NCI-H128 (cell line): ENCODE results near the gene DDX39B.
"Not testable (repeated sequence)": the region's sequence is repeated elsewhere in the genome, so short reads cannot be mapped to it uniquely, and the experiment has no call there.

Experiments used
- DNase-seq: peaks from one replicate; lab custom pipeline; 2025; ENCODE audit not compliant: unreplicated experiment; lab: John Stamatoyannopoulos, UW

The DDX39B gene

GRCh38 chr6:31575952-31576685, 34.3 kb upstream of the DDX39B start:
- no peak for DNase-seq

- no peak for DNase-seq
Observed at GRCh38 chr6:31575335-31575901, 33.6 kb upstream of the DDX39B start, which contains the start of gene TNF. Gene TNF (plus strand): TSS chr6:31575565. CDS start chr6:31575742, 177 bp downstream.

GRCh38 chr6:31574106-31575061, 32.6 kb upstream of the DDX39B start:
- DNase-seq, result no peak

GRCh38 chr6:31573239-31574105, 31.7 kb upstream of the DDX39B start:
- no peak for DNase-seq

GRCh38 chr6:31572041-31572911, 30.5 kb upstream of the DDX39B start, which contains the start of gene LTA:
Gene LTA (plus strand): TSS chr6:31572289. CDS start chr6:31572743, 454 bp downstream.
- no peak for DNase-seq

GRCh38 chr6:31569861-31570536, 28.2 kb upstream of the DDX39B start:
- no peak for DNase-seq

- DNase-seq, result no peak
Observed at GRCh38 chr6:31568537-31568961, 26.7 kb upstream of the DDX39B start.

- no peak for DNase-seq
Observed at GRCh38 chr6:31567531-31568370, 25.9 kb upstream of the DDX39B start.

- no peak for DNase-seq
Observed at GRCh38 chr6:31560697-31561058, 18.9 kb upstream of the DDX39B start.

- DNase-seq, result no peak
Observed at GRCh38 chr6:31559958-31560696, 18.3 kb upstream of the DDX39B start.

GRCh38 chr6:31559606-31559957, 17.8 kb upstream of the DDX39B start:
- DNase-seq, result no peak

GRCh38 chr6:31558631-31559500, 17.1 kb upstream of the DDX39B start:
- no peak for DNase-seq

GRCh38 chr6:31558318-31558625, 16.5 kb upstream of the DDX39B start:
- no peak for DNase-seq

GRCh38 chr6:31557443-31558317, 15.9 kb upstream of the DDX39B start:
- no peak for DNase-seq

- DNase-seq, result no peak
Observed at GRCh38 chr6:31556307-31556706, 14.5 kb upstream of the DDX39B start.

GRCh38 chr6:31551371-31551770, 9.6 kb upstream of the DDX39B start:
- DNase-seq, result not testable (repeated sequence)
